Mucosa of rectum (tissue), 2 donors: ENCODE results near the gene EZR.
A peak's percentile ranks its signal among the peaks of the same experiment; 100 is the strongest.

Experiments used
- H3K27ac ChIP-seq, 2 donors: one replicate each; pipeline ENCODE4 v1.7.0; 2013; ENCODE audit warnings: inconsistent platforms in 2 of 2, low read depth in 2 of 2, low read length in 2 of 2
- H3K27me3 ChIP-seq, 2 donors: one replicate each; pipeline ENCODE4 v1.7.0; 2013; ENCODE audit warnings: low read length in 2 of 2; ENCODE audit not compliant: control insufficient read depth in 2 of 2, insufficient read depth in 2 of 2
- H3K36me3 ChIP-seq, 2 donors: one replicate each; pipeline ENCODE4 v1.7.0; 2013; ENCODE audit warnings: low read length in 2 of 2; ENCODE audit not compliant: control insufficient read depth in 2 of 2, insufficient read depth in 2 of 2
- H3K4me1 ChIP-seq, 2 donors: one replicate each; pipeline ENCODE4 v1.7.0; 2013; ENCODE audit warnings: low read length in 2 of 2, mild to moderate bottlenecking in 1 of 2; ENCODE audit not compliant: control insufficient read depth in 2 of 2, insufficient read depth in 2 of 2
- H3K4me3 ChIP-seq, 2 donors: one replicate each; pipeline ENCODE4 v1.7.0; 2013; ENCODE audit warnings: low read length in 2 of 2
- H3K9ac ChIP-seq, 2 donors: one replicate each; pipeline ENCODE4 v1.7.0; 2013; ENCODE audit warnings: low read length in 2 of 2, low read depth in 1 of 2, mild to moderate bottlenecking in 1 of 2
- H3K9me3 ChIP-seq, 2 donors: one replicate each; pipeline ENCODE4 v1.7.0; 2013; ENCODE audit warnings: low read length in 2 of 2; ENCODE audit not compliant: control insufficient read depth in 2 of 2
- donor health status: healthy.
- donor health status: Normal muscosa, but diverticular disease.

The EZR gene

DNA sequence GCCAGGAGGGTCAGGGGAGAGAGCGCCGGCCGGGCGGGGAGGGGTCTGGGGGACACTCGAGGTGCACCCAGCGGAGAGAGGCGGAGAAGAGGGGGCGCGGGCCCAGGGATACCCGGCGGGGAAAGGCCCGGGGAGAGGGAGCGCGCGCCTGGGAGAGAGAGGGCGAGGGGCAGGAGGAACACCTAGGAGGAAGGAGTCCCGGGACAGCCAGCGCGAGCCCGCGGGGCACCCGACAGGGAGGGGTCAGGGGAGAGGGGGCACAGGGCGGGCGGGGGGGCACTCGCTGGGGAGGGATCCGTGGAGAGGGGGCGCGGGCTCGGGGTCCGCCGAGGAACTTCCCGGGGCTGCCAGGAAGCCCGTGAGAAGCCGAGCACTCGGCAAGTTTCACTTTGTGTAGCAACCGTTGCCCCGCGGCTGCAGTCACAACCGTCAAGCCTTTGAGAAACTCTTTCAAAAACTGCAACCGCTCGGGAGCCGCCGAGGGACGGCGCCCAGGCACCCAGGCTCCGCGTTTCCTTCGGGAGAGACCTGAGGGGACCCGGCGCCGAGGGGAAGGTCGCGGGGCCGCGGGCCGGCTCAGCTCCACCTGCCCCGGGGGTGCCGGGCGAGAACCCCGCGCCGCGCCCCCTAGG, 471 bp downstream of the EZR start:
- no peaks in the 10 kb centered on the region for H3K27me3 ChIP-seq
- peaks cover 6 to 7% of the 10 kb centered on the region in 2 donors for H3K36me3 ChIP-seq
- H3K27ac ChIP-seq, result peak overlapping the region; percentile 96 to 98
- H3K4me1 ChIP-seq, result peaks cover 18 to 28% of the 10 kb centered on the region in 2 donors
- no peaks in the 10 kb centered on the region for H3K9me3 ChIP-seq
- peak overlapping the region; percentile 88 to 92 for H3K4me3 ChIP-seq
- H3K9ac ChIP-seq, result peak overlapping the region; percentile 84 to 97

DNA sequence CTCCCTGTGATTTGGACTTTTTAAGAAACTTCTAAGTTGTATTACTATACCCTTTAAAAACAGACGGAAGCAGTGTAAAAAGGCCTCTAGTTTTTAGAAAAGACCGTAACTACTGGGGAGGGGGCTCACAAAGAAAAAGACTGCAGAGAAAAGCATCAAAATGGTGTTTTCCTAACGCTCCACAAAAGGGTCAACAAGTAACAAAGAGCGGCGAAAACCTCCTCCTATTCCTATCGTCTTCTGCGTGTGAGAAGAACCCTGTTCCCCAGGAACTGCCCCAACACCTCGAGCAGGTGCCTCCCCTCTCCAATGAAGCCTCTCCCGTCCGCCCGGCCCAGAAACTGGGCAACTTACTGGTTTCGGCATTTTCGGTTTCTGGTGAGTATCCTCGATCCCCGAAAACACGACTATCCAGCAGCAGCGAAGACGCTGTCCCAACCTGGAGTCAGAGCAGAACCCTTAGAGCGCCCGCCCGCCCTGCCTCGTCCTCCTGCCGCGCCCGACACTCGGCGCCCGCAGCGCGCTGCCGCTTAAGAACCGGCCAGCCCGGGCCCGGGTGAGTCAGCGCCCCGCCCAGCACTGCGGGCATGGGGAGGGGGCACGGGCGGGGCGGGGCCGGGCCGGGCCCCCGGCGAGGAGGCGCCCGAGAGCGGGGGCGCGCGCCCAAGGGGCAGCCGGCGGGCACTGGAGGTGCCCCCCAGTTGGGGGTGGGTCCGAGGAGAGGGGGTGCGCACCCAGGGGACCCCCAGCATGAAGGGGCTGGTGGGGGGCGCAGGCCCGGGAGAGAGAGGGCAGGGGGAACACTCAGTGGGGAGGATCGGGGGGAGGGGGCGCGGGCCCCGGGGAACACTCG, 1.2 kb downstream of the EZR start:
- Histone ChIP-seq H3K9ac (peak overlapping the region; percentile 88 to 97), H3K27ac (peak overlapping the region; percentile 96 to 98), H3K4me3 (peak overlapping the region; percentile 88 to 92), H3K36me3 (peaks cover 12 to 13% of the 10 kb centered on the region in 2 donors), H3K9me3 (no peaks in the 10 kb centered on the region), H3K27me3 (no peaks in the 10 kb centered on the region), H3K4me1 (peaks cover 24 to 34% of the 10 kb centered on the region in 2 donors)

DNA sequence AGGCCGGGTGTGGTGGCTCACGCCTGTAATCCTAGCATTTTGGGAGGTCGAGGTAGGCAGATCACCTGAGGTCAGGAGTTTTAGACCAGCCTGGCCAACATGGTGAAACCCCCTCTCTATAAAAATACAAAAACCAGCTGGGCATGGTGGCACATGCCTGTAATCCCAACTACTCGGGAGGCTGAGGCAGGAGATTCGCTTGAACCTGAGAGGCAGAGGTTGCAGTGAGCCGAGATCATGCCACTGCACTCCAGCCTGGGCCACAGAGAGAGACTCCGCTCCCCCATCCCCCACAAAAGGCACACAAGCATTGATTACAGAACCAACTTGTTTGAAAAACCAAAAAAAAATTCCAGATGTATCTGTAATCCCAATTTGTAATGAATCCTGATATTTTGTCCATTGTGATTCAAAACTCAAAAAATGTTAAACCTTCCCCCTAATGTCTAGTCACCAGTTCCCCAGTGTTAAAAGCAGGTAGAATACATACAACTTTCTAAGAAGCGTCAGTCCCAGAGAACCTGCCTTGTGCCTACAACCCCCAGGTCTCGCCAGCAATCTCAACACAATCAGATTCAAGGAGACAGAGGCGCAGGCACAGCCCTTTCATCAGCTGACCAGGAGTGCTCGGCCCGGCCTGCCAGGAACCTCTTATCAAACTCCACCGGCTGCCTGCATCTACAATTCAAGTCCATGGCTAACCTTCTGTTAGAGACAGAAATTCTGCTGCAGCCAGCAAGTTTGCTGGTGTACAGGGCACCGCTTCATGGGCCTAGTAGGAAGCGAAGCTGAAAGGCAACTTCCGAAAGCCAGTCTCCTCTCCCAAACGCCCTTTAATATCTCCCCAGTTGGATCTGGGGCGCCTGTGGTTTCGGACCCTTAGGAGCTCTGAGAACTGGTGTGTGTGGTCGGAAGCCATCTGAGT, 2.1 kb downstream of the EZR start:
- Histone ChIP-seq H3K9me3 (no peaks in the 10 kb centered on the region), H3K27ac (peak overlapping the region; percentile 96 to 98), H3K4me3 (peak overlapping the region; percentile 88 to 92), H3K36me3 (peaks cover 13% of the 10 kb centered on the region in 2 donors), H3K4me1 (peaks cover 25 to 36% of the 10 kb centered on the region in 2 donors), H3K9ac (peak overlapping the region; percentile 88 to 97), H3K27me3 (no peaks in the 10 kb centered on the region)

DNA sequence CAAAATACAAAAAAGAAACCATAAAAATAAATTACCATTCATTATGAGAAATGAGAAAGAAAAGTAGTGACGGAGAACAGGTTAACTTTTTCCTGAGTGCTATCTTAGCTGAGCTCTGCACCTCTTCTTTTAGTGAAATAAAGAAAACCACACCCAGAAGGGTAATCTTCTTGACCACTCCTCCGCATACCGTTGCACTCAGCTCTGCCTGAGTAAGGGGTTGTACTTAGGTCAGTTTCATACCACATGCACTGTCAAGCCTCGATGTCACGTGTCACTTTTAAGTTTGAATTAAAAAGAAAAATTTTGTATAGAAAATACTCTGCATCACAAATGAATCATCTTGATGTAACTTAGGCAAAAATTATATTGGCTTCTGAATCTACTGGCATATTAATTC, 2.8 kb downstream of the EZR start:
- Histone ChIP-seq H3K4me3 (peak overlapping the region; percentile 88 to 92), H3K4me1 (peaks cover 25 to 39% of the 10 kb centered on the region in 2 donors), H3K27ac (peak overlapping the region; percentile 96 to 98), H3K36me3 (peaks cover 13% of the 10 kb centered on the region in 2 donors), H3K9ac (peak overlapping the region; percentile 88 to 97), H3K27me3 (no peaks in the 10 kb centered on the region), H3K9me3 (no peaks in the 10 kb centered on the region)

DNA sequence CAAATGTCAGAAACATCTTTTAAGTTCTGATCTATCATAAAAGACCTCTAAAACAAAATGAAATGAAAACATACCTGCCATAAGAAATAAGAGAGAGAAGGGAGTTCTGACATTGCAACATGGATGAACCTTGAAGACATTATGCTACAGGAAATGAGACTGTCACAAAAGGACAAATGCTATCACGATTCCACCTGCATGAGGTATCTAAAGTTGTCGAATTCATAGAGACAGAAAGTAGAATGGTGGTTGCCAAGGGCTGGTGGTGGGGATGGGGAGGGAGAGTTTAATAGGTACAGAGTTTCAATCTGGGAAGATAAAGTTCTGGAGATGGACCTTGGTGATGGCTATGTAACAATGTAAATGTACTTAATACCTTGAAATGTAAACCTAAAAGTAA, 3.3 kb downstream of the EZR start:
- Histone ChIP-seq H3K9me3 (no peaks in the 10 kb centered on the region), H3K4me3 (peak overlapping the region; percentile 88 to 92), H3K27ac (peak overlapping the region; percentile 96 to 98), H3K36me3 (peaks cover 13% of the 10 kb centered on the region in 2 donors), H3K4me1 (peaks cover 25 to 39% of the 10 kb centered on the region in 2 donors), H3K9ac (peak overlapping the region; percentile 88 to 97), H3K27me3 (no peaks in the 10 kb centered on the region)

DNA sequence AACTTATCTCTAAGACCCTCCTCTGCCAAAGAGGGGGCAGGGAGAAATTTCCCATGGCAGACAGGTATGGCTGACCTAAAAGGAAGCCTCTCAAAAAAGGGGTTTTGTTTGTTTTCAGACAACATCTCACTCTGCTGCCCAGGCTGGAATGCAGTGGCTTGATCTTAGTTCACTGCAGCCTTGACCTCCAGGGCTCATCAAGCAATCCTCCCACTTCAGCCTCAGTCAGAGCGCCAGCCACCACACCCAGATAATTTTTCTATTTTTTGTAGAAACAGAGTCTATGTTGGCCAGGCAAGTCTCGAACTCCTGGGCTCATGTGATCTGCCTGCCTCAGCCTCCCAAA, 3.8 kb downstream of the EZR start:
- H3K4me3 ChIP-seq, result peak overlapping the region; percentile 88 to 92
- no peaks in the 10 kb centered on the region for H3K9me3 ChIP-seq
- H3K9ac ChIP-seq, result peak overlapping the region; percentile 18 to 97
- H3K27me3 ChIP-seq, result no peaks in the 10 kb centered on the region
- peaks cover 13% of the 10 kb centered on the region in 2 donors for H3K36me3 ChIP-seq
- H3K4me1 ChIP-seq, result peaks cover 27 to 41% of the 10 kb centered on the region in 2 donors
- peak overlapping the region; percentile 96 to 98 for H3K27ac ChIP-seq

DNA sequence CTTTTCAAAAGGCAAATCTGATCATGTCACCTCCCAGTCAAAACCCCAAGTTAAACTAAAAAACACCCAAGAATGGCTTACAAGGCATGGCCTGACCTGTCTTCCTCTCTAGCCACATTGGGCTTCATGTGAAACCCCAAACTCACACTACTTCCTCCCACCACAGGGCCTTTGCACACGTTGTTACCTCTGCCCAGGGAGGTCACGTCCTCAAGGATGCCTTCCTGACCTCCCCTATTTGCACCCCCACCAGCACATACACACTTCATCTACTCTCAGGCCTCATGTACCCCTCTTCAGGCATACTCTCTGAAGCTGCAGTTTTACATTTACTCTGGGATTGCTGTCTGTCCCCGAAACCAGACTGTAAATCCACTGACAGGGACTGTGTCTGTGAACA, 6.1 kb downstream of the EZR start:
- Histone ChIP-seq H3K27ac (peak overlapping the region in 1 of 2 donors; percentile 19), H3K4me3 (peak overlapping the region in 1 of 2 donors; percentile 35), H3K27me3 (no peaks in the 10 kb centered on the region), H3K4me1 (peaks cover 47 to 61% of the 10 kb centered on the region in 2 donors), H3K9ac (no peak overlapping the region), H3K9me3 (no peaks in the 10 kb centered on the region), H3K36me3 (peaks cover 18 to 21% of the 10 kb centered on the region in 2 donors)

DNA sequence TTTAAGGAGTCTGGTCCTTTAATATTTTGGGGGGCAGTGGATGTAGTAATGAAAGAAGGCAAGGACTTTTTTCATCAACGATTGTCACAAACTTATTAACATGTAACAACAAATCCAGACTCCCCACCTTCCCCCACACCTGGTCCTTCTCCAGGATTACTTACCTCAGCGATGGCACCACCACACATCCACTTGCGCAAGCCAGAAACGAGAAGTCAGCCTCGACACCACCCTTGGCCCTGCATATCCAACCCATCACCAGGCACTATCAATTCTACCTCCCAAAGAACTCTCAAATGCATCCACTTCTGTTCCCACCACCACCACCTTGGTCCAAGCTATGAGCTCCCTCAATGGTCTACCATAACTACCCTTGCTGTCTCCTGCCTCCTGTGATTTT, 6.6 kb downstream of the EZR start:
- Histone ChIP-seq H3K4me1 (peaks cover 47 to 59% of the 10 kb centered on the region in 2 donors), H3K4me3 (no peak overlapping the region), H3K27me3 (no peaks in the 10 kb centered on the region), H3K36me3 (peaks cover 21 to 25% of the 10 kb centered on the region in 2 donors), H3K9me3 (no peaks in the 10 kb centered on the region), H3K9ac (no peak overlapping the region), H3K27ac (no peak overlapping the region)

DNA sequence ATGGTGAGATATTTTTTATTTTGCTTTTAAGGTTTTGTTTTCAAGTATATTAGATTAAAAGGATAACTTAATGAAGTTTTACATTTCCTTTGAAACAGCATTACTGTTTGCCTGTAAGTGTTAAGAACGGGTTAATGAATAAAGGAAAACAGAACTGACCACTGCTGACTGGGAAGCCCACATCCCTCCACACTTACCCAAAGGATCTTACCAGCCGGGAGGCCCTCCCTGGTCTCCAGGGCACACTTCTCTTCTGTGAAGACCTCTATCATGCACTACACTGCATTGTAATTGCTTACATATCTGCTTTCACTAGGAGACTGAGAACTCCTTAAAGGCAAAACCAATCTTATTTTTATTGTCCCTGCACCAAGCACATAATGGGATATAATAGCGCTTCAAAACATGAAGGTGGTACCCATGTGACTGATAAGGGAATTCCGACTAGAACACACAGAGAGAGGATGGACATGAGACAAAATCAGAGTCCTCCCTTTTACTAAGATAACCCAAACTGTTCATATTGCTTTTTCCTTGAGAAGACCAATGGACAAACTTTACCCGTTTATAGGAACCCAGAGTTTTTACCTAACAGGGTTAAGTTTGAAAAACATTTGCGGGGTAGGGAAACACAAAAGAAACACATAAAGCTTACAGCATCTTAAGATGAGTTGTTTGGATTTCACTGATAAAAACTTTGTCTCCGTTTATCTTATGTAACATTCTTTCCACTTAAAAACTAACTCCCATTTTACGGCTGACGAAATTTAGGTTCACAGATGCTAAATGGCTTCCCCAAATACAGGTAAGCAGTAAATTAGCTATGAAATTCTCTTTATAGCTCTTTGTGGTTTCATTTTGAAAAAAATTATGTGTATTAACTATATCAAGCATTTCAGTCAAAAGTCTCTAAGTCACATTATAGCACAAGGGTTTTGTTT, 8.7 kb downstream of the EZR start:
- Histone ChIP-seq H3K27ac (peak overlapping the region; percentile 4 to 77), H3K27me3 (no peaks in the 10 kb centered on the region), H3K4me1 (peaks cover 51 to 60% of the 10 kb centered on the region in 2 donors), H3K4me3 (no peak overlapping the region), H3K36me3 (peaks cover 21 to 29% of the 10 kb centered on the region in 2 donors), H3K9me3 (no peaks in the 10 kb centered on the region), H3K9ac (peak overlapping the region in 1 of 2 donors; percentile 28)
